ENCODE measurements around the gene ARHGAP18.

The ARHGAP18 gene

DNA sequence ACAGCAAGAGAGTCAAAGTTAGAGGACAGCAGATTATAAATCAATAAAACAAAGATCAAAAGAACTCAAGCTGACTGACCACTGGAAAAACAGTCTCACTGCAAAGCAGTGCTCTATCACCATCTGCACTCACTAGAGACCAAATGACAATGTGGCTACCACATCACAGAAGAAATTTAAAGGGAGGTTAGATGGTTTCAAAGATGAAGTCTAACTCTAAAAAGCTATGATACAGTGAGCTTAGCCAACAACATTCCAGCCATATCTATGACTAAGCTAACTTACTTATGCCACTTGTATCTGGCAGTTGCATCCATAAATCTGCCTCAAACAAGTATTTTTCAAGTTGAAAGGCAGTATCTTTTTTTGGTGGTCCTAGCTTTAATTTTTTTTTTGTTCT lies 68.6 kb downstream of the ARHGAP18 start:
- Histone ChIP-seq H3K4me1 (ENCODE audit: control insufficient read depth, insufficient read depth, low read length) (peaks cover 27% of the 10 kb centered on the region), H3K9me3 (ENCODE audit: control insufficient read depth, insufficient read depth, low read depth, low read length) (no peaks in the 10 kb centered on the region), H3K27ac (ENCODE audit: extremely low read depth, low read depth, low read length) (no peak overlapping the region), H3K36me3 (ENCODE audit: control insufficient read depth in 2 of 2, insufficient read depth in 1 of 2, low read length in 2 of 2) (no peaks in the 10 kb centered on the region), H3K4me3 (ENCODE audit: low read depth, low read length) (no peak overlapping the region)
- ChIA-PET POLR2A (interaction anchor here (0.8 kb wide), 1 partner anchor 68 kb away, joined by 4 read pairs; the partner anchor contains the start of gene ARHGAP18), CTCF (interaction anchor here (0.7 to 1.2 kb wide), 3 partner anchors 11 to 117 kb away, joined by 3 read pairs; no protein-coding TSS in a partner anchor)
- no peak for TF ChIP-seq ZNF169 (tag by site-specific recombination; IDR thresholded peaks at IDR 0.05)
- no peak for TF ChIP-seq ZBTB1 (tag by site-specific recombination; IDR thresholded peaks at IDR 0.05)
- no peak for TF ChIP-seq ZIC2 (tag by site-specific recombination; IDR thresholded peaks at IDR 0.05)
- TF ChIP-seq, protein P1, sequence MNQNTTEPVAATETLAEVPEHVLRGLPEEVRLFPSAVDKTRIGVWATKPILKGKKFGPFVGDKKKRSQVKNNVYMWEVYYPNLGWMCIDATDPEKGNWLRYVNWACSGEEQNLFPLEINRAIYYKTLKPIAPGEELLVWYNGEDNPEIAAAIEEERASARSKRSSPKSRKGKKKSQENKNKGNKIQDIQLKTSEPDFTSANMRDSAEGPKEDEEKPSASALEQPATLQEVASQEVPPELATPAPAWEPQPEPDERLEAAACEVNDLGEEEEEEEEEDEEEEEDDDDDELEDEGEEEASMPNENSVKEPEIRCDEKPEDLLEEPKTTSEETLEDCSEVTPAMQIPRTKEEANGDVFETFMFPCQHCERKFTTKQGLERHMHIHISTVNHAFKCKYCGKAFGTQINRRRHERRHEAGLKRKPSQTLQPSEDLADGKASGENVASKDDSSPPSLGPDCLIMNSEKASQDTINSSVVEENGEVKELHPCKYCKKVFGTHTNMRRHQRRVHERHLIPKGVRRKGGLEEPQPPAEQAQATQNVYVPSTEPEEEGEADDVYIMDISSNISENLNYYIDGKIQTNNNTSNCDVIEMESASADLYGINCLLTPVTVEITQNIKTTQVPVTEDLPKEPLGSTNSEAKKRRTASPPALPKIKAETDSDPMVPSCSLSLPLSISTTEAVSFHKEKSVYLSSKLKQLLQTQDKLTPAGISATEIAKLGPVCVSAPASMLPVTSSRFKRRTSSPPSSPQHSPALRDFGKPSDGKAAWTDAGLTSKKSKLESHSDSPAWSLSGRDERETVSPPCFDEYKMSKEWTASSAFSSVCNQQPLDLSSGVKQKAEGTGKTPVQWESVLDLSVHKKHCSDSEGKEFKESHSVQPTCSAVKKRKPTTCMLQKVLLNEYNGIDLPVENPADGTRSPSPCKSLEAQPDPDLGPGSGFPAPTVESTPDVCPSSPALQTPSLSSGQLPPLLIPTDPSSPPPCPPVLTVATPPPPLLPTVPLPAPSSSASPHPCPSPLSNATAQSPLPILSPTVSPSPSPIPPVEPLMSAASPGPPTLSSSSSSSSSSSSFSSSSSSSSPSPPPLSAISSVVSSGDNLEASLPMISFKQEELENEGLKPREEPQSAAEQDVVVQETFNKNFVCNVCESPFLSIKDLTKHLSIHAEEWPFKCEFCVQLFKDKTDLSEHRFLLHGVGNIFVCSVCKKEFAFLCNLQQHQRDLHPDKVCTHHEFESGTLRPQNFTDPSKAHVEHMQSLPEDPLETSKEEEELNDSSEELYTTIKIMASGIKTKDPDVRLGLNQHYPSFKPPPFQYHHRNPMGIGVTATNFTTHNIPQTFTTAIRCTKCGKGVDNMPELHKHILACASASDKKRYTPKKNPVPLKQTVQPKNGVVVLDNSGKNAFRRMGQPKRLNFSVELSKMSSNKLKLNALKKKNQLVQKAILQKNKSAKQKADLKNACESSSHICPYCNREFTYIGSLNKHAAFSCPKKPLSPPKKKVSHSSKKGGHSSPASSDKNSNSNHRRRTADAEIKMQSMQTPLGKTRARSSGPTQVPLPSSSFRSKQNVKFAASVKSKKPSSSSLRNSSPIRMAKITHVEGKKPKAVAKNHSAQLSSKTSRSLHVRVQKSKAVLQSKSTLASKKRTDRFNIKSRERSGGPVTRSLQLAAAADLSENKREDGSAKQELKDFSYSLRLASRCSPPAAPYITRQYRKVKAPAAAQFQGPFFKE (tag by site-specific recombination; IDR thresholded peaks at IDR 0.05; ENCODE audit: borderline replicate concordance) = no peak
- TF ChIP-seq, protein P2, sequence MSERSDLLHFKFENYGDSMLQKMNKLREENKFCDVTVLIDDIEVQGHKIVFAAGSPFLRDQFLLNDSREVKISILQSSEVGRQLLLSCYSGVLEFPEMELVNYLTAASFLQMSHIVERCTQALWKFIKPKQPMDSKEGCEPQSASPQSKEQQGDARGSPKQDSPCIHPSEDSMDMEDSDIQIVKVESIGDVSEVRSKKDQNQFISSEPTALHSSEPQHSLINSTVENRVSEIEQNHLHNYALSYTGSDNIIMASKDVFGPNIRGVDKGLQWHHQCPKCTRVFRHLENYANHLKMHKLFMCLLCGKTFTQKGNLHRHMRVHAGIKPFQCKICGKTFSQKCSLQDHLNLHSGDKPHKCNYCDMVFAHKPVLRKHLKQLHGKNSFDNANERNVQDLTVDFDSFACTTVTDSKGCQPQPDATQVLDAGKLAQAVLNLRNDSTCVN (tag by site-specific recombination; optimal IDR thresholded peaks at IDR 0.05) = no peak
- TF ChIP-seq ZNF843 (tag by site-specific recombination; IDR thresholded peaks at IDR 0.05) = no peak
- no peak for TF ChIP-seq HOXC10 (CRISPR knock-in tag; IDR thresholded peaks at IDR 0.05)
- TF ChIP-seq ZFP69B (tag by site-specific recombination; IDR thresholded peaks at IDR 0.05) = no peak
- TF ChIP-seq ZNF138 (tag by site-specific recombination; IDR thresholded peaks at IDR 0.05; ENCODE audit: borderline replicate concordance) = no peak
- TF ChIP-seq ZNF350 (tag by site-specific recombination; IDR thresholded peaks at IDR 0.05) = no peak
- TF ChIP-seq, protein P3, sequence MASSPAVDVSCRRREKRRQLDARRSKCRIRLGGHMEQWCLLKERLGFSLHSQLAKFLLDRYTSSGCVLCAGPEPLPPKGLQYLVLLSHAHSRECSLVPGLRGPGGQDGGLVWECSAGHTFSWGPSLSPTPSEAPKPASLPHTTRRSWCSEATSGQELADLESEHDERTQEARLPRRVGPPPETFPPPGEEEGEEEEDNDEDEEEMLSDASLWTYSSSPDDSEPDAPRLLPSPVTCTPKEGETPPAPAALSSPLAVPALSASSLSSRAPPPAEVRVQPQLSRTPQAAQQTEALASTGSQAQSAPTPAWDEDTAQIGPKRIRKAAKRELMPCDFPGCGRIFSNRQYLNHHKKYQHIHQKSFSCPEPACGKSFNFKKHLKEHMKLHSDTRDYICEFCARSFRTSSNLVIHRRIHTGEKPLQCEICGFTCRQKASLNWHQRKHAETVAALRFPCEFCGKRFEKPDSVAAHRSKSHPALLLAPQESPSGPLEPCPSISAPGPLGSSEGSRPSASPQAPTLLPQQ (tag by site-specific recombination; IDR thresholded peaks at IDR 0.05) = no peak
- TF ChIP-seq ZBTB8A (tag by site-specific recombination; IDR thresholded peaks at IDR 0.05) = no peak
- no peak for TF ChIP-seq ZSCAN23 (tag by site-specific recombination; IDR thresholded peaks at IDR 0.05)
- TF ChIP-seq GLIS2 (tag by site-specific recombination; IDR thresholded peaks at IDR 0.05) = no peak
- no peak for TF ChIP-seq ZNF544 (tag by site-specific recombination; IDR thresholded peaks at IDR 0.05)
- TF ChIP-seq ZNF426 (tag by site-specific recombination; IDR thresholded peaks at IDR 0.05) = no peak
- no peak for TF ChIP-seq ZNF112 (tag by site-specific recombination; IDR thresholded peaks at IDR 0.05)
- TF ChIP-seq ZNF747 (tag by site-specific recombination; IDR thresholded peaks at IDR 0.05) = no peak
- TF ChIP-seq KLF8 (tag by site-specific recombination; IDR thresholded peaks at IDR 0.05) = no peak
- TF ChIP-seq SP7 (tag by site-specific recombination; IDR thresholded peaks at IDR 0.05) = no peak
